H9 (cell line): ENCODE results near the gene CBX5. TPM values are rescaled to one million over a fixed set of nuclear protein-coding genes. Genes with fewer than 3 reads are reported as not detected.

Experiments used
- DNase-seq: peaks from one replicate; pipeline ENCODE4 v3.0.0-alpha.2; 2017
- H2AFZ ChIP-seq: one replicate; pipeline ENCODE4 v1.6.1; 2013; ENCODE audit warnings: mild to moderate bottlenecking, low read length, control low read depth, moderate library complexity
- H2AK5ac ChIP-seq: 2 replicates; pipeline ENCODE4 v1.6.1; 2013; ENCODE audit warnings: low read length, control low read depth, mixed read lengths; ENCODE audit not compliant: insufficient read length
- H2BK120ac ChIP-seq: one replicate; pipeline ENCODE4 v1.6.1; 2013; ENCODE audit warnings: low read depth, mild to moderate bottlenecking, low read length, control low read depth, inconsistent platforms; ENCODE audit not compliant: poor library complexity, severe bottlenecking
- H2BK12ac ChIP-seq: 2 replicates; pipeline ENCODE4 v1.6.1; 2013; ENCODE audit warnings: low read length, control low read depth, mixed read lengths, low read depth; ENCODE audit not compliant: insufficient read length
- H2BK15ac ChIP-seq: 2 replicates; pipeline ENCODE4 v1.6.1; 2013; ENCODE audit warnings: low read depth, low read length, control low read depth
- H2BK20ac ChIP-seq: one replicate; pipeline ENCODE4 v1.6.1; 2013; ENCODE audit warnings: low read depth, mild to moderate bottlenecking, low read length, control low read depth, inconsistent platforms; ENCODE audit not compliant: poor library complexity, severe bottlenecking
- H2BK5ac ChIP-seq: 2 replicates; pipeline ENCODE4 v1.6.1; 2013; ENCODE audit warnings: low read length, control low read depth, mixed read lengths; ENCODE audit not compliant: insufficient read length
- H3K14ac ChIP-seq: 2 replicates; pipeline ENCODE4 v1.6.1; 2013; ENCODE audit warnings: low read length, control low read depth; ENCODE audit not compliant: insufficient read depth
- H3K18ac ChIP-seq: 2 replicates; pipeline ENCODE4 v1.6.1; 2013; ENCODE audit warnings: low read depth, mild to moderate bottlenecking, mixed read lengths, low read length, control low read depth; ENCODE audit not compliant: insufficient read length
- H3K23ac ChIP-seq: 2 replicates; pipeline ENCODE4 v1.6.1; 2013; ENCODE audit warnings: low read length, control low read depth, mixed read lengths, low read depth; ENCODE audit not compliant: insufficient read length
- H3K23me2 ChIP-seq: 2 replicates; pipeline ENCODE4 v1.6.1; 2013; ENCODE audit warnings: low read depth, mild to moderate bottlenecking, mixed read lengths, low read length, control low read depth; ENCODE audit not compliant: insufficient read length, poor library complexity, severe bottlenecking
- H3K27ac ChIP-seq: 2 replicates; pipeline ENCODE4 v1.5.1; 2013; ENCODE audit warnings: low read length, control low read depth, mixed read lengths, low read depth; ENCODE audit not compliant: insufficient read length
- H3K27me3 ChIP-seq: 2 replicates; pipeline ENCODE4 v1.6.1; 2013; ENCODE audit warnings: low read length, control low read depth, inconsistent platforms; ENCODE audit not compliant: insufficient read depth
- H3K4ac ChIP-seq: 2 replicates; pipeline ENCODE4 v1.6.1; 2013; ENCODE audit warnings: low read depth, mild to moderate bottlenecking, control low read depth, inconsistent platforms, low read length, moderate library complexity
- H3K4me1 ChIP-seq: 2 replicates; pipeline ENCODE4 v1.6.1; 2013; ENCODE audit warnings: low read length, control low read depth, inconsistent platforms; ENCODE audit not compliant: insufficient read depth
- H3K4me2 ChIP-seq: 2 replicates; pipeline ENCODE4 v1.6.1; 2013; ENCODE audit warnings: low read length, control low read depth, mixed read lengths; ENCODE audit not compliant: insufficient read length, insufficient read depth
- H3K56ac ChIP-seq: 2 replicates; pipeline ENCODE4 v1.6.1; 2013; ENCODE audit warnings: low read depth, mild to moderate bottlenecking, mixed read lengths, low read length, control low read depth; ENCODE audit not compliant: insufficient read length
- H3K79me1 ChIP-seq: 2 replicates; pipeline ENCODE4 v1.6.1; 2013; ENCODE audit warnings: low read depth, mild to moderate bottlenecking, moderate library complexity, low read length, control low read depth, inconsistent platforms; ENCODE audit not compliant: insufficient read depth, poor library complexity, severe bottlenecking
- H3K79me2 ChIP-seq: 2 replicates; pipeline ENCODE4 v1.6.1; 2013; ENCODE audit warnings: low read length, control low read depth, inconsistent platforms; ENCODE audit not compliant: insufficient read depth
- H3K9ac ChIP-seq: 2 replicates; pipeline ENCODE4 v1.6.1; 2013; ENCODE audit warnings: low read length, control low read depth, mixed read lengths; ENCODE audit not compliant: insufficient read length; ENCODE audit errors: extremely low read depth
- H3K9me3 ChIP-seq: one replicate; pipeline ENCODE4 v1.6.1; 2013; ENCODE audit warnings: low read depth, low read length, inconsistent platforms; ENCODE audit not compliant: control insufficient read depth
- H3T11ph ChIP-seq: one replicate; pipeline ENCODE4 v1.6.1; 2013; ENCODE audit warnings: mild to moderate bottlenecking, low read length, control low read depth, inconsistent platforms
- H4K20me1 ChIP-seq: one replicate; pipeline ENCODE4 v1.6.1; 2013; ENCODE audit not compliant: control insufficient read depth, insufficient read length, insufficient read depth
- H4K5ac ChIP-seq: 2 replicates; pipeline ENCODE4 v1.6.1; 2013; ENCODE audit warnings: low read depth, mild to moderate bottlenecking, mixed read lengths, low read length, control low read depth; ENCODE audit not compliant: insufficient read length
- H4K8ac ChIP-seq: replicated peaks from 2 replicates; pipeline ENCODE4 v1.6.1; 2013; ENCODE audit warnings: low read length, control low read depth, mixed read lengths, low read depth; ENCODE audit not compliant: insufficient read length
- H4K91ac ChIP-seq: 2 replicates; pipeline ENCODE4 v1.6.1; 2013; ENCODE audit warnings: low read depth, mild to moderate bottlenecking, moderate library complexity, mixed read lengths, low read length, control low read depth; ENCODE audit not compliant: insufficient read length
- H3K27ac Mint-ChIP-seq, 3 experiments: 2 replicates in 2 of 3; 3 replicates in 1 of 3; pipeline ENCODE4 v1.8.0; 2020 to 2021; ENCODE audit warnings: mixed read lengths in 3 of 3, mild to moderate bottlenecking in 1 of 3, moderate library complexity in 1 of 3
- H3K27me3 Mint-ChIP-seq: 2 replicates; pipeline ENCODE4 v1.8.0; 2021; ENCODE audit warnings: low read depth, mild to moderate bottlenecking, moderate library complexity, mixed read lengths
- H3K36me3 Mint-ChIP-seq, 3 experiments: 2 replicates in 2 of 3; 3 replicates in 1 of 3; pipeline ENCODE4 v1.8.0; 2020 to 2021; ENCODE audit warnings: low read depth in 3 of 3, mixed read lengths in 3 of 3; ENCODE audit not compliant: insufficient read depth in 1 of 3
- H3K4me1 Mint-ChIP-seq, 2 experiments: 2 replicates each; pipeline ENCODE4 v1.8.0; 2020; ENCODE audit warnings: mixed read lengths in 2 of 2
- H3K4me3 Mint-ChIP-seq, 2 experiments: 2 replicates in 1 of 2; 3 replicates in 1 of 2; pipeline ENCODE4 v1.8.0; 2020 to 2021; ENCODE audit warnings: mild to moderate bottlenecking in 2 of 2, mixed read lengths in 2 of 2, moderate library complexity in 1 of 2
- H3K9me3 Mint-ChIP-seq, 2 experiments: 2 replicates in 1 of 2; 3 replicates in 1 of 2; pipeline ENCODE4 v1.8.0; 2020; ENCODE audit warnings: mild to moderate bottlenecking in 2 of 2, mixed read lengths in 2 of 2, moderate library complexity in 1 of 2
- WGBS: extraction: QIAGEN DNeasy Blood & Tissue Kit; methylation state at CpG from one replicate; pipeline ENCODE4 v1.1.7; 2013; ENCODE audit warnings: missing lambda C conversion rate, low lambda C conversion rate, mixed read lengths; ENCODE audit not compliant: insufficient read length; ENCODE audit errors: extremely low coverage; 5-methylcytosine and 5-hydroxymethylcytosine counted together
- total RNA-seq: library from RNA; stranded (reverse); gene quantifications from 2 replicates; pipeline ENCODE4 v1.2.1, GENCODE V29; 2021
- TF ChIP-seq, protein P1 (sequence below): fragments of 200-600 bp; sonication (generic); conservative IDR thresholded peaks from 3 replicates; pipeline ENCODE4 v1.8.0; 2021; ENCODE audit warnings: antibody characterized with exemption, mild to moderate bottlenecking

CBX5 gene
- total RNA-seq, 1 experiment from 2014 or later: 206 TPM

DNA sequence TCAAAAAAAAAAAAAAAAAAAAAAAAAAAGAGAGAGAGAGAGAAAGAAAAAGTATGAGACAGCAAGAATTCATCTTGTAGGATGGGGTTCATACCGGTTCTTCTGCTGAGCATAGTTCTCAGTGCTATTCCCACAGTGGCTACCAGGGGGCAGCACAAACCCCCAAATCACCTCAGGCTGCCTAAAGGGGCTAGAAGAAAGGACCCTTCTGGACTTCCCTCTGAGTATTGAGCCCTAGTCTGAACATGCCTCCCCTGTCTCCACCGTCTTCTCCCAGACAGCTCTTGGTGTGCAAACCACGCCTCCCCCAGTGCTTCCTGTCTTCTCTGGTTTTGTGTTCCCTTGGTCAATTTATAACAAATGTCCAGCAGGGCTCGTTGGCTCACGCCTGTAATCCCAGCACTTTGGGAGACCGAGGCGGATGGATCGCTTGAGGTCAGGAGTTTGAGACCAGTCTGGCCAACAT is 59.8 kb downstream of the CBX5 start:
- Mint-ChIP-seq H3K9me3 (peaks cover 0 to 4% of the 10 kb centered on the region in 2 experiments; a peak in 1 of 5 replicates), H3K27ac (no peak overlapping the region), H3K27me3 (peaks cover 49% of the 10 kb centered on the region), H3K4me1 (peaks cover 25 to 28% of the 10 kb centered on the region in 2 experiments), H3K36me3 (no peaks in the 10 kb centered on the region), H3K4me3 (no peak overlapping the region)
- H3K14ac ChIP-seq: no peak overlapping the region
- peaks cover 16% of the 10 kb centered on the region for H3K23me2 ChIP-seq
- no peak overlapping the region for H3K9ac ChIP-seq
- no peak overlapping the region for H2BK20ac ChIP-seq
- peak; percentile 86 for DNase-seq
- no peak overlapping the region for H3K4ac ChIP-seq
- no peak overlapping the region for H2BK12ac ChIP-seq
- H4K20me1 ChIP-seq: no peaks in the 10 kb centered on the region
- no peak overlapping the region for H4K91ac ChIP-seq
- H3K27ac ChIP-seq: no peak overlapping the region
- no peak overlapping the region for H4K8ac ChIP-seq
- WGBS: no CpG with 5 or more reads among the region's 8 CpGs
- no peaks in the 10 kb centered on the region for H3K4me1 ChIP-seq
- H3K79me2 ChIP-seq: no peaks in the 10 kb centered on the region
- H4K5ac ChIP-seq: no peak overlapping the region
- H2BK15ac ChIP-seq: no peak overlapping the region
- no peak overlapping the region for H2AFZ ChIP-seq
- TF ChIP-seq, protein P1, sequence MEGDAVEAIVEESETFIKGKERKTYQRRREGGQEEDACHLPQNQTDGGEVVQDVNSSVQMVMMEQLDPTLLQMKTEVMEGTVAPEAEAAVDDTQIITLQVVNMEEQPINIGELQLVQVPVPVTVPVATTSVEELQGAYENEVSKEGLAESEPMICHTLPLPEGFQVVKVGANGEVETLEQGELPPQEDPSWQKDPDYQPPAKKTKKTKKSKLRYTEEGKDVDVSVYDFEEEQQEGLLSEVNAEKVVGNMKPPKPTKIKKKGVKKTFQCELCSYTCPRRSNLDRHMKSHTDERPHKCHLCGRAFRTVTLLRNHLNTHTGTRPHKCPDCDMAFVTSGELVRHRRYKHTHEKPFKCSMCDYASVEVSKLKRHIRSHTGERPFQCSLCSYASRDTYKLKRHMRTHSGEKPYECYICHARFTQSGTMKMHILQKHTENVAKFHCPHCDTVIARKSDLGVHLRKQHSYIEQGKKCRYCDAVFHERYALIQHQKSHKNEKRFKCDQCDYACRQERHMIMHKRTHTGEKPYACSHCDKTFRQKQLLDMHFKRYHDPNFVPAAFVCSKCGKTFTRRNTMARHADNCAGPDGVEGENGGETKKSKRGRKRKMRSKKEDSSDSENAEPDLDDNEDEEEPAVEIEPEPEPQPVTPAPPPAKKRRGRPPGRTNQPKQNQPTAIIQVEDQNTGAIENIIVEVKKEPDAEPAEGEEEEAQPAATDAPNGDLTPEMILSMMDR: peak; percentile 84
- no peaks in the 10 kb centered on the region for H3K9me3 ChIP-seq
- H2BK120ac ChIP-seq: no peak overlapping the region
- no peaks in the 10 kb centered on the region for H3K79me1 ChIP-seq
- no peak overlapping the region for H3K18ac ChIP-seq
- H3K4me2 ChIP-seq: no peak overlapping the region
- H2AK5ac ChIP-seq: no peak overlapping the region
- no peak overlapping the region for H3K23ac ChIP-seq
- H2BK5ac ChIP-seq: no peak overlapping the region
- H3K56ac ChIP-seq: no peak overlapping the region
- no peak overlapping the region for H3T11ph ChIP-seq
- no peaks in the 10 kb centered on the region; the same call in 1 of the 2 replicates for H3K27me3 ChIP-seq
